ENCODE results near the gene ACTR2.
"Not testable (repeated sequence)": the region's sequence is repeated elsewhere in the genome, so short reads cannot be mapped to it uniquely, and the experiment has no call there.

Gene ACTR2

DNA sequence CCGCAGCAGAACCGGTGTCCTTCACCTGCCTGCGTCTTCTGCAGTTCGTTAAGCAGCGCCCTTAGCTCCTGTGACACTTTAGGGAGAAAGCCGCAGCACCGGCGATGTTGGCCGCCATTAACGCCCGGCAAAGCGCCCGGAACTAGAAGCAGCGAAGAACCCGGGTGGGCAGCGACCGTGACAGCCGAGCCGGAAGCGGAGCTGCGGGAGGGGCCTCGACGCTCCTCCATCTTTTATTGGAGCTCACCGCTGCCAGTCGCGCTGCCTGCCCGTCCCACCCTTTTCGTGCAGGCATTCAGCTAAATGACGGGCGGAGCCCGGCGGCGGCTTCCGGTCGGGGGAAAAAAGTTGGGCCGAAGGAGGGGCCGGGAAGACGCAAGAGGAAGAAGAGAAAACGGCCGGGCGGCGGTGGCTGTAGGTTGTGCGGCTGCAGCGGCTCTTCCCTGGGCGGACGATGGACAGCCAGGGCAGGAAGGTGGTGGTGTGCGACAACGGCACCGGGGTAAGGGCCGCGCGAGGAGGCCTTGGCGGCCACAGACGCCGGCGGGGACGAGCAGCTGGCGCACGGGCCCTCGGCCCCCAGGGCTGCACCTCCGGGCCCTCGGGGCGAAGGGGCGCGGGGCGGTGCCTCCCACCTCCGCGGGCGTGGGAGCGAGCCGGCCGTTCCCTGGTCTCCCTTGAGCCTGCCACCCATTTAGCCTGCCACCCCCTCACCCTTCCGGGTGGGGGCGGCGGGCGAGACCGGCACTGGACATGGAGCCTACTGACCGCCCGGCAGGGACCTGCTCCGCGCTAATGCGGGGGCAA, at the start of gene ACTR2:
TSS of gene ACTR2 (plus strand) at position 376 of the 807 bp plus-strand sequence. CDS start at position 455, 79 bp downstream.
- peak; percentile 88 to 91 for DNase-seq (ENCODE audit: low read depth in 1 of 2, low spot score in 1 of 2)

DNA sequence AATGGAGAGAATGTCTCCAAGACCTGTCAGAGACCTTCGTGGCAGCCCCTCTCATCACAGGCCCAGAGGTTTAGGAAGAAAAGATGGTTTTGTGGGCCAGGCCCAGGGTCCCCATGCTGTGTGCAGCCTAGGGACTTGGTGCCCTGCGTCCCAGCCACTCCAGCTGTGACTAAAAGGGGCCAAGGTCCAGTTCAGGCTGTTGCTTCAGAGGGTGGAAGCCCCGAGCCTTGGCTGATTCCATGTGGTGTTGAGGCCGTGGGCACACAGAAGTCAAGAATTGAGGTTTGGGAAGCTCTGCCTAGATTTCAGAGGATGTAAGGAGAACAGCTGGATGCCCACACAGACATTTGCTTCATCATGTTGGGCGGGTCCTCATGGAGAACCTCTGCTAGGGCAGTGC, 45.1 kb upstream of the ACTR2 start:
- DNase-seq (ENCODE audit: low read depth in 1 of 2, low spot score in 1 of 2), result no peak

DNA sequence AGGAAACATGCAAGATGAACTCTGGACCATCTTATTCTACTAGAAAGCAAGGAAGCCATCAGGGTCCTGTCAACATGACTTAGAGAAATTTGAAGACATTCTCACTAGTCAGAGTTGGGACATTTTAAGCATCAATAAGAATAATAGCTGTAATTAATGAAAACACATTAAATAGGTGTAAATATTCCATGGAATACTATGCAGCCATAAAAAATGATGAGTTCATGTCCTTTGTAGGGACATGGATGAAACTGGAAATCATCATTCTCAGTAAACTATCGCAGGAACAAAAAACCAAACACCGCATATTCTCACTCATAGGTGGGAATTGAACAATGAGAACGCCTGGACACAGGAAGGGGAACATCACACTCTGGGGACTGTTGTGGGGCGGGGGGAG, 44.2 kb upstream of the ACTR2 start:
- not testable (repeated sequence) for DNase-seq (ENCODE audit: low read depth in 1 of 2, low spot score in 1 of 2)

DNA sequence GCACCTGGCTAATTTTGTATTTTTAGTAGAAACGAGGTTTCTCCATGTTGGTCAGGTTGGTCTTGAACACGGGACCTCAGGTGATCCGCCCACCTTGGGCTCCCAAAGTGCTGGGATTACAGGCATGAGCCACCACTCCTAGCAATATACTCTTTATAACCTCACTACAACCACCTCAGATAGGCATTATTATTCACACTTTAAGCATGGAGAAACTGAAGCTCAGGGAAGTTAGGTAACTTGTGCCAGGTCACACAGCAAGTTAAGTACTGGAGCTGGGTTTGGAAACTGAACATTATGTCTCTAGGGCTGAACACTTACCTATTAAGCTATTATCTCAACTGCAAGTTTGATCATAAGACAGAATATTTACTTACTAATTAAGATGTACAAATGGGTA, 42.6 kb upstream of the ACTR2 start:
- no peak for DNase-seq (ENCODE audit: low read depth in 1 of 2, low spot score in 1 of 2)

DNA sequence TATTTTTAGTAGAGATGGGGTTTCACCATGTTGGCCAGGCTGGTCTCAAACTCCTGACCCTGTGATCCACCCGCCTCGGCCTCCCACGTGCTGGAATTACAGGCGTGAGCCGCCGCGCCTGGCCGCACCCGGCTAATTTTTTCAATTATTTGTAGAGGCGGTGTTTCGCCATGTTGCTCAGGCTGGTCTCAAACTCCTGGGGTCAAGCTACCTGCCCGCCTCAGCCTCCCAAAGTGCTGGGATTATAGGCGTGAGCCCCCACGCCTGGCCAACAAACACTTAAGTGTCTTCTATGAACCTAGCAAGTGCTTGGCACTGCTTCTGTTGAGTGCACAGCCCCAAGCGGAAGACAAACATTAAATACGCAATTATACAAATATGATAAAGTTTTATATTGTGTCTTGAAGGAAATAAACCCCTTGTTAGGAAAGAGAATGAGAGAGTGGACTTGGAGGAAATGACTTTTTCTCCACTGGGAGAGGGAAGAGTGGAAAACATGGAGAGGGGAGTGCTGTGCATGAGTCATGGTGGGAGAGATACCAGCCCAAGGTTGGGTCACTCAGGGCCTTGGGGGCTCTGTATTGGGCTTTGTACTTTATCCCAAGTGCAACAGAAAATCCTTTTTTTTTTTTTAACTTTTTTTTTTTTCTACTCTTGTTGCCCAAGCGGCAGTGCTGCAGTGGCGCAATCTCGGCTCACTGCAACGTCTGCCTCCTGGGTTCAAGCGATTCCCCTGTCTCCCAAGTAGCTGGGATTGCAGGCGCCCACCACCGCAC, 41.4 kb upstream of the ACTR2 start:
- no peak for DNase-seq (ENCODE audit: low read depth in 1 of 2, low spot score in 1 of 2)

DNA sequence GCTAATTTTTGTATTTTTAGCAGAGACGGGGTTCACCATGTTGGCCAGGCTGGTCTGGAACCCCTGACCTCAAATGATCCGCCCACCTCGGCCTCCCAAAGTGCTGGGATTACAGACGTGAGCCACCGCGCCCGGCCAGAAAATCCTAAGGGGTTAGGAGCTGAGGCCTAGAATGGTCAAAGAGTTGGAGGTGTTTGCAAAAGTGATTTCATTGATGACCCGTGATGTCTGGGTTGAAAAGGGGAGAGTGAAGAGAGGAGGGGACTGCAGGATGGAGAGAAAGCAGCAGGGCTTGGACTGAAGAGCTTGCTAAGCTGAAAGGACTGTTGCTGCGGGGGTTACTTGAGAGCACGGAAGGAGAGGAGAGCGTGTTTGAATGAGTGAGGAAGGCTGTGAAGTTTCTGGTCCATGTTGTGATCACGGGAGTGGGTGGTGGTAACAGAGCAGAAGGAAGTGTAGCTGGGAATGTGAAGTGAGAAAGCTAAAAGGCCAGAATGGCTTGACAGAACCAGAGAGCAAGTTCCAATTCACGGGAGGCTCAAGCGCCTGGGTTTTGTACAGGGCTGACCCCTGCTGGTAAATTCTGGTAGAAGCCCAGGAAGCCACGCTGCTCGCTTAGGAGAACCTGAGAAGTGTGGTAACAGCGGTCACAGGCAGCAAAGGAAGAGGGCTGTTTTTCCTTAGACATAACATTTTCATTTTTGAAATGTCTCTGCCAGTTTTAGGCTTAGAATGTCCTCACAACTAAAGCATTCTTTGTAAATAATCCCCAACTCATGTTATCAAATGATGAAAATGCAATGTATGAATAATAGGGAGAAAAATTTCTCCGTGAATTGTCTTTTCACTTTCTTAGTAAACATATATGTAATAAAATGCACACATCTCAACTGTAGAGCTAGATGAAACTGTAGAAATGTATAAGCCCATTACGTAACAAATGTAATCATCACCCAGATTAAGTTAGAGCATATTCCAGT, 40.5 kb upstream of the ACTR2 start:
- DNase-seq (ENCODE audit: low read depth in 1 of 2, low spot score in 1 of 2), result peak; percentile 21 to 31

DNA sequence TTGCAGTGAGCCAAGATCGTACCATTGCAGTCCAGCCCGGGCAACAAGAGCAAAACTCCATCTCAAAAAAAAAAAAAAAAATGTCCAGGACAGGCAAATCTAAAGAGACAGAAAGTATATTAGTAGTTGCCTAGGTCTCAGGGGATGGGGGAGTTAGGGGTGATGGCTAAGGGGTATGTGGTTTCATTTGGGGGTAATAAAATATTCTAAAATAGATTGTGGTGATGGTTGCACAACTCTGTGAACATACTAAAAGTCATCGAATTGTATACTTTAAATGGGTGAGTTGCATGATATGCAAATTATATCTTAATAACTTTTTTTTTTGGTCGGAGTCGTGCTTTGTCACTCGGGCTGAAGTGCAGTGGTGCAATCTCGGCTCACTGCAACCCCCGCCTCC, 34.2 kb upstream of the ACTR2 start:
- DNase-seq (ENCODE audit: low read depth in 1 of 2, low spot score in 1 of 2), result no peak

DNA sequence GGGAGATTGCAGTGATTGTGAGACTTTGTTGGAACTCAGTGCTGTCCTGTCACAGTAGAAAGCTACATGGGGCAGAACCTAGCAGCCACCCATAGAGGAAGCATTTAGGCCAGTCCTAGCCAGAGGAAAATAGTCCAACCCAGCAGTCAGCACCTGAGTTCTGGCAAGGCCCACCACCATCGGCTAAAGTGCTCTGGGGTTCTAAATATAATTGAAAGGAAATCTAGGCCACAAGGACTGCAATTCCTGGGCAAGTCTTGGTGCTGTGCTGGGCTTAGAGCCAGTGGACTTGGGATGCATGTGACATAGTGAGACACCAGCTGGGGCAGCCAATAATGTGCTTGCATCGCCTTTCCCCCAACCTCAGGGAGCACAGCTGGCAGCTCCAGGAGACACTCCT, 28.9 kb upstream of the ACTR2 start:
- no peak for DNase-seq (ENCODE audit: low read depth in 1 of 2, low spot score in 1 of 2)

DNA sequence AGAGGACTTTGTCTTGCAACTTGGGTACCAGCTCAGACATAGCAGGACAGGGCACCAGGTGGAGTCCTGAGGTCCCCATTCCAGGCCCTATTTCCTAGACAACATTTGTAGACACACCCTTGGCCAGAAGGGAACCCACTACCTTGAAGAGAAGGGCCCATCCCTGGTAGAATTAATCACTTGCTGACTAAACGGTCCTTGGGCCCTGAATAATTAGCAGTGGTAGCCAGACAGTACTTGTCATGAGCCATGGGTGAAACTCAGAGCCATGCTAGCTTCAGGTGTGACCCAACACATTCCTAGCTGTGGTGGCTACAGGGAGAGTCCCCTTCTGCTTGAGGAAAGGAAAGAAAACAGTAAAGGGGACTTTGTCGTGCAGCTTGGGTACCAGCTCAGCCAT, 28.5 kb upstream of the ACTR2 start:
- no peak for DNase-seq (ENCODE audit: low read depth in 1 of 2, low spot score in 1 of 2)

DNA sequence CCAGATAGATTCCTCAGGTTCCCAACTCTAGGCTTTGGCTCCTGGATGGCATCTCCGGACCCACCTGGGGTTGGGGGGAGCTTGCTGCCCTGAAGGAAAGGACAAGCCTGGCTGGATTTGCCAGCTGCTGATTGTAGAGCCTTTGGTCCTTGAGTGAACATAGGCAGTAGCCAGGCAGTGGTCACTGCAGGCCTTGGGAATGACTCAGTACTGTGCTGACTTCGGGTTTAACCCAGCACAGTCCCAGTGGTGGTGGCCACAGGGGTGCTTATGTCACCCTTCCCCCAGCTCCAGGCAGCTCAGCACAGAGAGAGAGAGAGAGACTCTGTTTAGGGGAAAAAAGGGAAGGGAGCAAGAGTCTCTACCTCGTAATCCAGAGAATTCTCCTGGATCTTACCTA, 27.7 kb upstream of the ACTR2 start:
- no peak for DNase-seq (ENCODE audit: low read depth in 1 of 2, low spot score in 1 of 2)

DNA sequence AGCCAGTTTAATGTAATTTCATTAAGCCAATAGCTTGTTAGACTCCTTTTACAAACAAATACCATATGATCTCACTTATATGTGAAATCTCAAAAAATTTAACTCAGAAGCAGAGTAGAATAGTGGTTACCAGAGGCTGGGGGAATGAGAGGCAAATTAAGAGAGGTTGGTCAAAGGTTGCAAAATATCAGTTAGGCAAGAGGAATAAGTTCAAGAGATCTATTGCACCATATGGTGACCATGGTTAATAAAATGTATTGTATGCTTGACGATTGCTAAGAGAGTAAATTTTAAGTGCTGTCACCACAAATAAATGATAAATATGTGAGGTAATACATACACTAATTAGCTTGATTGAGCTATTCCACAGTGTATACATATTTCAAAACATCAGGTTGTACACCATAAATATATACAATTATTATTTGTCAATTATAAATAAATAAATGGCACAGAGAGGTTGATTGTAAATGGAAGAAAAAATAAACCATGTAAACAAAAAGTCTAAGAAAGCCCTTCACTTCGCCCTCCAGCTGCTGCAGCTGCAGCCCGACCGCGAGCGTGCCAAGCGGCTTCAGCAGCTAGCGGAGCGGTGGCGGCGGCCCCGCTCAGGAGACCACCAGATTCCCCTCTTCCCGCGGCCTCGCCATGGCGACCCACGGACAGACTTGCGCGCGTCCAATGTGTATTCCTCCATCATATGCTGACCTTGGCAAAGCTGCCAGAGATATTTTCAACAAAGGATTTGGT, 23.0 kb upstream of the ACTR2 start:
- DNase-seq (ENCODE audit: low read depth in 1 of 2, low spot score in 1 of 2), result peak in 1 of 2 donors; percentile 5

DNA sequence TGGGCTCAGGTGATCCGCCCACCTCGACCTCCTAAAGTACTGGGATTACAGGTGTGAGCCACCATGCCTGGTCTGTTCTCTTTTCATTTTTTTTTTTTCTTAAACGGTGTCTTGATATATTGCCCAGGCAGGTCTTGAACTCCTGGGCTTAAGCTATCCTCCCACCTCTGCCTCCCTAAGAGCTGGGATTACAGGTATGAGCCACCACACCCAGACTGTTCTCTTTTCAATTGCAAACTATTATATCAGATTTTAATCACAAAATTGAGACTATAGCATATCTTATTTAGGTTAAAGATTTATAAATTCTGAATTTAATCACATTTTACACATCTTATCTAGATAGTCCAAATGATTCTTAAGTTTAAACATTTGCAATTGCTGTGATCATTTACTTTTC, 15.5 kb upstream of the ACTR2 start:
- no peak for DNase-seq (ENCODE audit: low read depth in 1 of 2, low spot score in 1 of 2)

DNA sequence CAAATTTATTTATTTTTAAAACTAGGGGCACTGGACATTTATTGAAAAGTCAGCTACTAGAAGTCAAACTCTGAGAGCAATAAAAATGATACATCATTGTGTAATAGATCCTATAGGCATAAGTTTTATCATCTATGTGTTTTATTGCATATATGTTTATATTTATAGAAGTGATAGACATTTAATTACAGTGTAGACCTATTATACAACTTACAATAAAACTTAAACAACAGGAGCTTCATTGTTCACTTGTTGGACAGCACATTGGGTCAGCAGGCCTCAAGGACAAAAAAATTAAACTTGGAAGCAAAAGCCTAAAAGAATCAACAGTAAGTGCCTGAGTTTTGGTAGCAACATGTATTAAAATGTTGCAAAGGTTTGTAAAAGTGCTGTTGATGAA, 15.0 kb upstream of the ACTR2 start:
- no peak for DNase-seq (ENCODE audit: low read depth in 1 of 2, low spot score in 1 of 2)

DNA sequence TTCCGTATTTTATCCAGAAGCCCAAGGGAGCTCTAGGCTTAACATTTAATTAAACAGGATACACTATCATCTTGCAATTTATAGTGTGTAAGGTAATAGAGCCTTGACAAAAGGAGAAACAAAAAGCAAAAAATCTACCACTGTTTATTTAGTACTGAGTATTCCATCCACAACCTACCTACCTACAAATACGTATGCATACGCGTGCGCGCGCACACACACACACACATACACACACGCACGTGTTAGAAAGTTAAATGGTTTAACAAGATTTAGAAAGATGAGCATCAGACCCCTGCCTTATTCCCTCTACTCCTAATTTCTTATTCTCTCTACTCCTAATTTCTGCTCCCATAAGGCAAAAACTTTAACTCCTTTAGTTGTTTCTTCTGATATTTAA, 14.6 kb upstream of the ACTR2 start:
- no peak for DNase-seq (ENCODE audit: low read depth in 1 of 2, low spot score in 1 of 2)

DNA sequence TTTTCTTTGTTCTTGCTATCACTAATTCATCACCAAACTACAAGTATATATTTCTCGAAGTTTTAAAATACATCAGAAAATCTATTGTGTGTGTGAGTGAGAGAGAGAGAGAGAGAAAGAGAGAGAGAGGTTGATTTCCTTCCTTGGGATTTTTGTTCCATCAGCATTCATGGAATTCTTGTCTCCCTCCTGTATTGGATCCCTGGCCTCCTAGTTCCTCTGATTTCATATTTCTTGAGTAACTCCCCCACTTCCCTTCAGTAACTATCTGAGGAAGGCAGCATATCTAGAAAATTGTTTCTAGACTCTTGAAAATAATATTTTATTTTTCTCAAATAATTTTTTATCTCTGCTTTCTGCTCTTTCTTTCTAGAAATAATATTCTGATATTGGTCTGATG, 13.3 kb upstream of the ACTR2 start:
- DNase-seq (ENCODE audit: low read depth in 1 of 2, low spot score in 1 of 2), result no peak

DNA sequence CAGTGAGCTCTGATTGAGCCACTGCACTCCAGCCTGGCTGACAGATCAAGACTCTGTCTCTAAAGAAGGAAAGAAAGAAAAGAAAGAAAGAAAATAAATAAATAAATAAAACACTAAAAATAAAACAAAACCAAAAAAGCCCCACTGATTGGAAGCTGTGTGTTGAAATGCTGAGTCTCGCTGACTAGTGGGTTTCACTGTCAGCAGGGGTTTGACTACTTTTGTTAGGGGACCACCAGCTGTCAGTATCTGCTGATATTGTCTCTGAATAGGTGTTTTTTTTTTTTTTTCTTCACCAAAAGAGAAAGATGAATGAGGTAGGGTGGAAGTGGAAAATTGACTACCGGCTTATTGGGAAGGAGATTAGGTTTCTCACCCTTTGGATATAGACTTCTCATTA, 12.8 kb upstream of the ACTR2 start:
- no peak for DNase-seq (ENCODE audit: low read depth in 1 of 2, low spot score in 1 of 2)

DNA sequence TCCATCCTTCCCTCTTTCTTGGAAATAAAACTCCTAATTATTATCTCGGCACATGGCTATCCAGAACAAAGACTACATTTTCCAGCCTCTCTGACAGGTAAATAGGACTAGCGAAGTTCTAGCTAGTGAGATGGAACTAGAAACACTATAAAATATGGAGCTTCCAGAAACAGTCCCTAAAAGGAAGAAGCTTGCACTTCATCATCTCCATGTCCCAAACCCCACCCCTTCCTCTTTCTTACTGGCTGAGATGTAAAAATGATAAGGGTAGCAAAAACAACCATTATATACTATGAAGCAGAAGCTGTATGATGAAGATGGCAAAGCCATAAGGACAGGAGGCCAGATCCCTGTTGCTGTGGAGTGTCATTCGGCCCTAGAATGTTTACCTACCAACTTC, 11.7 kb upstream of the ACTR2 start:
- no peak for DNase-seq (ENCODE audit: low read depth in 1 of 2, low spot score in 1 of 2)

DNA sequence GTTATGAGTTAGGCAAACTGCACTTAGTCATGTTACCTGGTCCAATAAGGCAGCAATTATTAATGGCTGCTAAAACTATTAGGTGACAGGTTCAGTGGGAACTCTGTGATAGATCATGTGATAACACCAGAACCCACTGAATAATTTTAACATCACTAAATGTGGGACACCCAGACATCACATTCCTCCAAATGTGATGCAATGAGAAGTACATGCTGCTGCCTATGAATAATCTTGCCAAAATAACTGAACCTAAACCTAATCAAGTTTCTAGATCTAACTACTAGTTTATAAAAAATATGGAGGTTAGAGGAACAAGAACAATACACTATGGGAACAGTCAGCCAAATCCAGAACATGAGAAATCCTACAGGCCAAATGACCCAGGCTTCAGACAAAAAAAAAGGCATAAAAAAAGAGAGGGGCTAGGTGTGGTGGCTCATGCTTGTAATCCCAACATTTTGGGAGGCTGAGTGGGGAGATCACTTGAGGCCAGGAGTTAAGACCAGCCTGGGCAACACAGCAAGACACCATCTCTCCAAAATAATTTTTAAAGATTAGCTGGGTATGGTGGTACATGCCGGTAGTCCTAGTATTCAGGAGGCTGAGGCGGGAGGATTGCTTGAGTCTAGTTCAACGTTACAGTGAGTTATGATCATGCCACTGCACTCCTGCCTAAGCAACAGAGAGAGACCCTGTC, 7.0 kb upstream of the ACTR2 start:
- no peak for DNase-seq (ENCODE audit: low read depth in 1 of 2, low spot score in 1 of 2)

DNA sequence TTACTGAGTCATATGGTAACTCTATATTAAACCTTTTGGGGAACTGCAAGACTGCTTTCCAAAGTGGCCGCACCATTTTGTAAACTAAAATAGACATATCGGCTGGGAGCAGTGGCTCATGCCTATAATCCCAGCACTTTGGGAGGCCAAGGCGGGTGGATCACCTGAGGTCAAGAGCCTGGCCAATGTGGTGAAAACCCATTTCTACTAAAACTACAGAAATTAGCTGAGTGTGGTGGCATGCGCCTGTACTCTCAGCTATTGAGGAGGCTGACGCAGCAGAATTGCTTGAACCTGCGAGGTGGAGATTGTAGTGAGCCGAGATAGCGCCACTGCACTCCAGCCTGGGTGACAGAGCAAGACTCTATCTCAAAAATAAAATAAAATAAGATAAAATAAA, 6.4 kb upstream of the ACTR2 start:
- DNase-seq (ENCODE audit: low read depth in 1 of 2, low spot score in 1 of 2), result not testable (repeated sequence)

DNA sequence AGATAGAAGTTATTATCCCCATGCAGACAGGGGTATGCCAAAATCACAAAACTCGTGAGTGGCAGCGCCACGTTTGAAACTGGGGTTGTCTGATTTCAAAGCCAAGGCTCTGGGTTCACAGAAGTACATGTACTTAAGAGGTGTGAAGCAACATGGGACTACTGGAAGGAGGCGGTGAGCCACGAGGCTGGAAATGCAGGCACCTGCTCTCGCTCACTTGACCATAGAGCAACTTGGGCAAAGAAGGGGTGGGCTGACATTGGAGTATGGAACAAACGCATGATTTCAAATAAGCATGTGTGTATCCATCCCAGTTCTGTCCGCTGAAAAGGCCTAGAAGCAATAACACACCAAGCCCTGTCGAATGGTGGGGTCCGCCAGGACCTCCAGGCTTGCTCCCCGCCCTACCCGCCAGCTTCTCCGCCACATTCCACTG, 593 bp upstream of the ACTR2 start:
- DNase-seq (ENCODE audit: low read depth in 1 of 2, low spot score in 1 of 2), result no peak

Data from activated T-helper 1 cell treated with anti-CD3 and anti-CD28 coated beads, Interleukin-2, amount 50 U/mL, for 16 hours (primary cell).